Transverse colon (tissue), 4 donors: ENCODE data around the gene SLC39A7. TPM values are rescaled to one million over a fixed set of nuclear protein-coding genes. Genes with fewer than 3 reads are reported as not detected.

Source experiments
- DNase-seq: peaks from one replicate; pipeline ENCODE4 v3.0.0-alpha.2; 2019
- H3K27ac ChIP-seq, 4 donors: fragments of 200-600 bp; sonication (generic); 2 replicates each; pipeline ENCODE4 v1.5.1; 2016 to 2018; ENCODE audit warnings: inconsistent platforms in 4 of 4
- H3K27me3 ChIP-seq: fragments of 200-600 bp; sonication (generic); 2 replicates; pipeline ENCODE4 v1.5.1; 2017; ENCODE audit warnings: inconsistent platforms
- H3K36me3 ChIP-seq, 4 donors: fragments of 200-600 bp; sonication (generic); 2 replicates each; pipeline ENCODE4 v1.5.1; 2017 to 2019; ENCODE audit warnings: inconsistent platforms in 4 of 4
- H3K4me1 ChIP-seq, 4 donors: fragments of 200-600 bp; sonication (generic); 2 replicates each; pipeline ENCODE4 v1.5.1; 2017 to 2020; ENCODE audit warnings: inconsistent platforms in 4 of 4
- H3K4me3 ChIP-seq, 4 donors: fragments of 200-600 bp; sonication (generic); 1 replicate in 1 of 4; 2 replicates in 3 of 4; pipeline versions ENCODE4 v1.5.1 to v1.6.1; 2017 to 2019; ENCODE audit warnings: inconsistent platforms in 4 of 4
- H3K9me3 ChIP-seq, 2 donors: fragments of 200-600 bp; sonication (generic); 2 replicates each; pipeline ENCODE4 v1.5.1; 2017 to 2019; ENCODE audit warnings: inconsistent platforms in 2 of 2
- CTCF ChIP-seq, 5 experiments: fragments of 200-600 bp in 3 of 5; fragments of 450-650 bp in 2 of 5; sonication (generic) in 3 of 5; IDR thresholded peaks; 1 replicate in 2 of 5; 2 replicates in 3 of 5; pipeline ENCODE4 v1.5.1; 2016 to 2017; ENCODE audit warnings: antibody characterized with exemption in 5 of 5, inconsistent platforms in 3 of 5, mild to moderate bottlenecking in 2 of 5, moderate library complexity in 1 of 5
- EP300 ChIP-seq: sonication (generic); formaldehyde crosslinking; IDR thresholded peaks from one replicate; pipeline ENCODE4 v1.6.1; 2017; ENCODE audit warnings: antibody characterized with exemption, low read depth
- POLR2A ChIP-seq: fragments of 450-650 bp; IDR thresholded peaks from one replicate; pipeline ENCODE4 v1.6.1; 2016; ENCODE audit warnings: antibody characterized with exemption, mild to moderate bottlenecking, moderate library complexity
- POLR2AphosphoS5 ChIP-seq, 3 donors: sonication (generic); formaldehyde crosslinking; IDR thresholded peaks; one replicate each; pipeline ENCODE4 v1.6.1; 2016; ENCODE audit warnings: antibody characterized with exemption in 3 of 3
- WGBS, 2 donors: methylation state at CpG; one replicate each; pipeline ENCODE4 v1.1.5; 2018; ENCODE audit warnings: low coverage in 1 of 2; 5-methylcytosine and 5-hydroxymethylcytosine counted together
- in situ Hi-C, 4 donors: fragments of 200-750 bp; cut with MboI; loops; one replicate each; pipeline versions ENCODE4 v1.15.0 to v1.15.1; 2017; ENCODE audit warnings: low sequenced_read_pairs in 3 of 4, low pct_ligation_motif_present in 1 of 4, low pct_unique_long_range_greater_than_20kb in 1 of 4
- intact Hi-C: fragments of 100-400 bp; cut with DNase I; formaldehyde crosslinking; loops from one replicate; pipeline ENCODE4 v1.15.1; 2023; ENCODE audit warnings: low total_unique reads
- total RNA-seq, 4 donors: library from RNA; depleted of rRNA; stranded (reverse); fragments of >200 nt; gene quantifications; one replicate each; pipeline ENCODE4 v1.1.0, GENCODE V29; 2016

The SLC39A7 gene
- total RNA-seq, 4 donors from 2014 or later, result 38.2 to 99.9 (median 60.5) TPM

DNA sequence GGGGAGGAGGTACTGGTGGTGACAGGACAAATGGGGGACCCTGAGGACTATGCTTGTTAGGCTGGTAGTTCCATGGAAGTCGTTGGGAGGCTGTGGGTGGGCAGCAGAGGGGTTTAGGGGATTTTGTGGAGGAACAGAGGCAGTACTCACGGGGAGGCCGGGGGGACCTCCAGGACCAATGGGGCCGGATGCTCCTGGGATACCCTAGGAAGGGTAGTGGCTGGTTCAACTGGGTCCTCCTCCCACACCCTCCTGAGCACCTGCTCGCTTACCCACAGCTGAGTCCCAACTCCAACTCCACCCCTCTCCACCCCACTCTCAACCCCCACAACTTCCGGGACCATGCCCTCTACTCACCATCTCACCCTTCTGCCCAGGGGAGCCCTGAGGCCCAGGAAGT, 34.3 kb upstream of the SLC39A7 start:
- Histone ChIP-seq H3K9me3 (no peaks in the 10 kb centered on the region), H3K36me3 (no peaks in the 10 kb centered on the region), H3K4me3 (no peak overlapping the region), H3K27me3 (no peaks in the 10 kb centered on the region), H3K27ac (no peak overlapping the region), H3K4me1 (peaks cover 0 to 8% (median 6%) of the 10 kb centered on the region in 4 donors)
- no peak for TF ChIP-seq POLR2A
- no peak for DNase-seq
- intact Hi-C loops (loop anchor here (10.0 kb wide), 1 partner anchor 78 kb away; no protein-coding TSS in a partner anchor), in situ Hi-C loops (loop anchor here in 2 of 4 donors (10.0 kb wide), 1 partner anchor 78 kb away; no protein-coding TSS in a partner anchor)
- WGBS, 2 donors, result 83% methylated on average over 6 of the region's 6 CpGs; no CpG with 5 or more reads in 1 of the 2 donors

DNA sequence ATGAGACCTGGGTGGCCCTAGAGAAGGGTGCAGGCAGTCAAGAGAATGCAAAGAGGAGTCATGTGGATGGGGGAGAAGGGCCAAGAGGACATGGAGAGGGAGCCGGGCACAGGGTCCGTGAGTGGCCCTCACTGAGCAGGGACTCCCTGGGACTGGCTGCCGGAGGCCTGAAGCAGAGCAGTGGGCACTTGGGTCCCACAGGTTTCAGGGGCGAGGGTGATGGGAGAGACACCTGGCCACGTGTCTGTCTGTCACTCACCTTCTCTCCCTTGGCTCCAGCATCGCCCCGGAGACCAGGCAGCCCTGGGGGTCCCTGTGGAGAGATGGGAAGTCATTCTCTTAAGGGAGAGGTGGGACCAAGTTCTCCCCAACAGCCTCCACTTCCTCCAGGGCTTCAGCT, 33.9 kb upstream of the SLC39A7 start:
- intact Hi-C loops, result loop anchor here (10.0 kb wide), 1 partner anchor 78 kb away; no protein-coding TSS in a partner anchor
- Histone ChIP-seq H3K27ac (no peak overlapping the region), H3K4me1 (peaks cover 0 to 4% (median 2%) of the 10 kb centered on the region in 4 donors), H3K9me3 (no peaks in the 10 kb centered on the region), H3K4me3 (no peak overlapping the region), H3K36me3 (no peaks in the 10 kb centered on the region), H3K27me3 (no peaks in the 10 kb centered on the region)
- in situ Hi-C loops, result loop anchor here in 2 of 4 donors (10.0 kb wide), 1 partner anchor 78 kb away; no protein-coding TSS in a partner anchor
- DNase-seq, result no peak
- TF ChIP-seq POLR2AphosphoS5 (IDR thresholded peaks at IDR 0.05), result no peak
- TF ChIP-seq CTCF (IDR thresholded peaks at IDR 0.05), result no peak
- no peak for TF ChIP-seq POLR2A
- no peak for TF ChIP-seq EP300
- WGBS, 2 donors, result 80% methylated on average over 7 of the region's 7 CpGs; no CpG with 5 or more reads in 1 of the 2 donors

DNA sequence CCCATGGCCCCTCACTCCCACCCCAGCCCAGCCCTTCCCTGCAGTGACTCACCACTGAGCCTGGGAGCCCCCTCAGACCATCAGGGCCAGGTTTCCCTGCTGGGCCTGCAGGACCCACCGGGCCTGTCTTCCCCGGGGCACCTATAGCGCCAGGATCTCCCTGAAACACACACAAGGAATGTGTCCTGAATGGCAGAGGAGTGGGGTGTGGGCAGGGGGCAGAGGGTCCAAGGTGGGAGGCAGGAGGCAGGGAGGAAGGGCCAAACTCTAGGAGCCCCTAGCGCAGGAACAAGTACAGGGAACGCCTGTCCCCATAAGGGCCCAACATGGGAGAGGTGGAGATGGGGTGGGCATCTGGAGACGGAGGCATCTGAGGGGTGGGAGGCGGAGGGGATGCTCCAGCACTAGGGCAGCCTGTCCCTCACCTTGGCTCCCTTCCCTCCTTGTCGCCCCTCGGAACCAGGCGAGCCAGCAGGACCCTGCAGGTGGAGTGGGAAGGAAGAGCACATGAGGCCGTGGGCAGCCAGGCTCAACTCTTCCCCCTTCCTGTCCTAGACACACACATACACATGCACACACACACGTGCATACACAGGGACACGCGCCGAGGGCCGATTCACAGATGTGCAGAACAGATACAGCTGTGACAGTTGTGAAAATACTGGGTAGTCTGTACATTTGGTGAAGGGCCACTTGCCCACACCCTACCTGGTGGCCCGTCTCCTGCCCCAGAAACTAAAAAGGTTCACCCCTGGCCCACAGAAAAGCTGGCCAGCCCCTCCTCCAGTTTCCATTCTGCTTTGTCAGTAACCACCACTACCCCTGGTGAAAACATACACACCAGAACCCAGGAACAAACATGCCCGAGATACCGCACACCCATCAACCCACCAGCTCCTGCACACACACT, 33.0 kb upstream of the SLC39A7 start:
- Histone ChIP-seq H3K36me3 (no peaks in the 10 kb centered on the region), H3K4me3 (no peak overlapping the region), H3K27me3 (peaks cover 1% of the 10 kb centered on the region), H3K9me3 (no peaks in the 10 kb centered on the region), H3K4me1 (no peaks in the 10 kb centered on the region), H3K27ac (no peak overlapping the region)
- in situ Hi-C loops (loop anchor here in 2 of 4 donors (10.0 kb wide), 1 partner anchor 77 kb away; no protein-coding TSS in a partner anchor), intact Hi-C loops (loop anchor here (10.0 kb wide), 1 partner anchor 77 kb away; no protein-coding TSS in a partner anchor)
- DNase-seq, result no peak
- TF ChIP-seq EP300 (no peak), POLR2AphosphoS5 (IDR thresholded peaks at IDR 0.05) (no peak), CTCF (IDR thresholded peaks at IDR 0.05) (no peak), POLR2A (no peak)
- WGBS, 2 donors, result 82 to 100% methylated on average over 1 to 19 of the region's 19 CpGs

GRCh38 chr6:33168284-33168601, 32.4 kb upstream of the SLC39A7 start:
- H3K27ac ChIP-seq, result no peak overlapping the region
- no peaks in the 10 kb centered on the region for H3K9me3 ChIP-seq
- no peaks in the 10 kb centered on the region for H3K4me1 ChIP-seq
- 71 to 100% methylated on average over 1 to 6 of the region's 6 CpGs for WGBS, 2 donors
- in situ Hi-C loops, result loop anchor here in 2 of 4 donors (10.0 kb wide), 1 partner anchor 77 kb away; no protein-coding TSS in a partner anchor
- peaks cover 4% of the 10 kb centered on the region for H3K27me3 ChIP-seq
- no peak for TF ChIP-seq POLR2AphosphoS5 (IDR thresholded peaks at IDR 0.05)
- no peak for TF ChIP-seq CTCF (IDR thresholded peaks at IDR 0.05)
- TF ChIP-seq POLR2A, result no peak
- no peak for TF ChIP-seq EP300
- H3K36me3 ChIP-seq, result no peaks in the 10 kb centered on the region
- intact Hi-C loops, result loop anchor here (10.0 kb wide), 1 partner anchor 77 kb away; no protein-coding TSS in a partner anchor
- no peak overlapping the region for H3K4me3 ChIP-seq
- no peak for DNase-seq
